ENCODE data around the gene BEND5.

Gene BEND5

GRCh38 chr1:48718116-48718630 lies 58.5 kb downstream of the BEND5 start:
- TF ChIP-seq CTCF (IDR thresholded peaks at IDR 0.05; ENCODE audit: low read depth, low read length, missing control alignments), result no peak

GRCh38 chr1:48717082-48717481 lies 59.6 kb downstream of the BEND5 start:
- no peak overlapping the region for H3K4me3 ChIP-seq (ENCODE audit: low read depth, low read length)
- TF ChIP-seq CTCF (IDR thresholded peaks at IDR 0.05; ENCODE audit: low read depth, low read length, missing control alignments), result no peak
- in situ Hi-C loops (cut with HindIII; ENCODE audit: low pct_ligation_motif_present, low sequenced_read_pairs), result no loop called here
- no peaks in the 10 kb centered on the region for H3K27me3 ChIP-seq (replicated peaks)
- no peak for DNase-seq
- H3K27ac ChIP-seq, result no peak overlapping the region
- no peaks in the 10 kb centered on the region for H3K36me3 ChIP-seq (replicated peaks)

More at GRCh38 chr1:48718116-48718630, 58.5 kb downstream of the BEND5 start:
- in situ Hi-C loops (cut with HindIII; ENCODE audit: low pct_ligation_motif_present, low sequenced_read_pairs), result no loop called here
- no peak overlapping the region for H3K4me3 ChIP-seq (ENCODE audit: low read depth, low read length)
- H3K36me3 ChIP-seq (replicated peaks), result no peaks in the 10 kb centered on the region
- no peaks in the 10 kb centered on the region for H3K27me3 ChIP-seq (replicated peaks)
- no peak for DNase-seq
- no peak overlapping the region for H3K27ac ChIP-seq

- H3K27me3 ChIP-seq (replicated peaks), result no peaks in the 10 kb centered on the region
- no peak for TF ChIP-seq CTCF (IDR thresholded peaks at IDR 0.05; ENCODE audit: low read depth, low read length, missing control alignments)
- H3K36me3 ChIP-seq (replicated peaks), result no peaks in the 10 kb centered on the region
- H3K4me3 ChIP-seq (ENCODE audit: low read depth, low read length), result no peak overlapping the region
- no peak for DNase-seq
- in situ Hi-C loops (cut with HindIII; ENCODE audit: low pct_ligation_motif_present, low sequenced_read_pairs), result no loop called here
- H3K27ac ChIP-seq, result no peak overlapping the region
Observed at GRCh38 chr1:48715921-48716320, 60.8 kb downstream of the BEND5 start.

GRCh38 chr1:48710915-48711314 lies 65.8 kb downstream of the BEND5 start:
- no peak overlapping the region for H3K4me3 ChIP-seq (ENCODE audit: low read depth, low read length)
- no peaks in the 10 kb centered on the region for H3K27me3 ChIP-seq (replicated peaks)
- no peak overlapping the region for H3K27ac ChIP-seq
- no peak for TF ChIP-seq CTCF (IDR thresholded peaks at IDR 0.05; ENCODE audit: low read depth, low read length, missing control alignments)
- DNase-seq, result no peak
- no peaks in the 10 kb centered on the region for H3K36me3 ChIP-seq (replicated peaks)
- in situ Hi-C loops (cut with HindIII; ENCODE audit: low pct_ligation_motif_present, low sequenced_read_pairs), result no loop called here

GRCh38 chr1:48710318-48710717 lies 66.4 kb downstream of the BEND5 start:
- no peak for TF ChIP-seq CTCF (IDR thresholded peaks at IDR 0.05; ENCODE audit: low read depth, low read length, missing control alignments)
- H3K36me3 ChIP-seq (replicated peaks), result no peaks in the 10 kb centered on the region
- in situ Hi-C loops (cut with HindIII; ENCODE audit: low pct_ligation_motif_present, low sequenced_read_pairs), result no loop called here
- no peak overlapping the region for H3K4me3 ChIP-seq (ENCODE audit: low read depth, low read length)
- no peak overlapping the region for H3K27ac ChIP-seq
- no peaks in the 10 kb centered on the region for H3K27me3 ChIP-seq (replicated peaks)
- no peak for DNase-seq

GRCh38 chr1:48704736-48705135 lies 72.0 kb downstream of the BEND5 start:
- Histone ChIP-seq H3K4me3 (ENCODE audit: low read depth, low read length) (no peak overlapping the region), H3K27ac (no peak overlapping the region), H3K27me3 (replicated peaks) (no peaks in the 10 kb centered on the region), H3K36me3 (replicated peaks) (no peaks in the 10 kb centered on the region)
- DNase-seq, result no peak
- TF ChIP-seq CTCF (IDR thresholded peaks at IDR 0.05; ENCODE audit: low read depth, low read length, missing control alignments), result no peak
- in situ Hi-C loops (cut with HindIII; ENCODE audit: low pct_ligation_motif_present, low sequenced_read_pairs), result no loop called here

All from brain microvascular endothelial cell (primary cell).